ENCODE data around the gene APOBEC3C. TPM values are rescaled to one million over a fixed set of nuclear protein-coding genes. Genes with fewer than 3 reads are reported as not detected.
"Not testable (repeated sequence)": the region's sequence is repeated elsewhere in the genome, so short reads cannot be mapped to it uniquely, and the experiment has no call there.

The APOBEC3C gene
- total RNA-seq, 1 donor from 2014 or later, result 73.6 TPM

GRCh38 chr22:39020021-39020651 lies 6.1 kb downstream of the APOBEC3C start:
- not testable (repeated sequence) for H3K9me3 Mint-ChIP-seq, H3K27me3 Mint-ChIP-seq
- Mint-ChIP-seq H3K36me3 (ENCODE audit: low read depth) (peaks cover 45% of the 10 kb centered on the region), H3K4me1 (peaks cover 47% of the 10 kb centered on the region), H3K27ac (peak overlapping the region; percentile 81), H3K4me3 (peak overlapping the region; percentile 97)
- peak; percentile 72 for DNase-seq
- intact Hi-C loops (cut with micrococcal nuclease), result loop anchor here (2.0 kb wide), 2 partner anchors 21 to 37 kb away; partner anchors contain the start of genes APOBEC3B and APOBEC3F

GRCh38 chr22:39021552-39022250 lies 7.6 kb downstream of the APOBEC3C start:
- Mint-ChIP-seq H3K36me3 (ENCODE audit: low read depth) (peaks cover 49% of the 10 kb centered on the region), H3K27me3 (no peaks in the 10 kb centered on the region), H3K9me3 (no peaks in the 10 kb centered on the region), H3K4me3 (peak overlapping the region; percentile 97), H3K4me1 (peaks cover 45% of the 10 kb centered on the region), H3K27ac (peak overlapping the region; percentile 97)
- intact Hi-C loops (cut with micrococcal nuclease), result loop anchor here (2.0 kb wide), 2 partner anchors 19 to 39 kb away; partner anchors contain the start of genes APOBEC3B and APOBEC3F
- no peak for DNase-seq

GRCh38 chr22:39024519-39025308 lies 10.7 kb downstream of the APOBEC3C start:
- Mint-ChIP-seq H3K36me3 (ENCODE audit: low read depth) (peaks cover 47% of the 10 kb centered on the region), H3K4me1 (peaks cover 44% of the 10 kb centered on the region), H3K27me3 (no peaks in the 10 kb centered on the region), H3K9me3 (no peaks in the 10 kb centered on the region), H3K4me3 (peak overlapping the region; percentile 48), H3K27ac (peak overlapping the region; percentile 81)
- intact Hi-C loops (cut with micrococcal nuclease), result no loop called here
- DNase-seq, result peak; percentile 70

- Mint-ChIP-seq H3K9me3 (no peaks in the 10 kb centered on the region), H3K4me1 (peaks cover 36% of the 10 kb centered on the region), H3K27me3 (no peaks in the 10 kb centered on the region), H3K4me3 (no peak overlapping the region), H3K27ac (peak overlapping the region; percentile 10), H3K36me3 (ENCODE audit: low read depth) (peaks cover 43% of the 10 kb centered on the region)
- intact Hi-C loops (cut with micrococcal nuclease), result no loop called here
- no peak for DNase-seq
Measured at GRCh38 chr22:39026509-39027150, 12.6 kb downstream of the APOBEC3C start.

- H3K36me3 Mint-ChIP-seq (ENCODE audit: low read depth), result peaks cover 36% of the 10 kb centered on the region
- intact Hi-C loops (cut with micrococcal nuclease), result no loop called here
- H3K4me1 Mint-ChIP-seq, result peaks cover 27% of the 10 kb centered on the region
- H3K27me3 Mint-ChIP-seq, result no peaks in the 10 kb centered on the region
- H3K9me3 Mint-ChIP-seq, result no peaks in the 10 kb centered on the region
- no peak for DNase-seq
- H3K27ac Mint-ChIP-seq, result peak overlapping the region; percentile 88
- peak overlapping the region; percentile 51 for H3K4me3 Mint-ChIP-seq
Measured at GRCh38 chr22:39027717-39028116, 13.7 kb downstream of the APOBEC3C start.

GRCh38 chr22:39028281-39028680 lies 14.2 kb downstream of the APOBEC3C start:
- H3K27ac Mint-ChIP-seq, result peak overlapping the region; percentile 88
- no peak for DNase-seq
- peaks cover 26% of the 10 kb centered on the region for H3K4me1 Mint-ChIP-seq
- no peak overlapping the region for H3K4me3 Mint-ChIP-seq
- peaks cover 39% of the 10 kb centered on the region for H3K36me3 Mint-ChIP-seq (ENCODE audit: low read depth)
- no peaks in the 10 kb centered on the region for H3K27me3 Mint-ChIP-seq
- no peaks in the 10 kb centered on the region for H3K9me3 Mint-ChIP-seq
- intact Hi-C loops (cut with micrococcal nuclease), result no loop called here

GRCh38 chr22:39029227-39029626 lies 15.2 kb downstream of the APOBEC3C start:
- Mint-ChIP-seq H3K4me3 (no peak overlapping the region), H3K36me3 (ENCODE audit: low read depth) (peaks cover 36% of the 10 kb centered on the region), H3K9me3 (no peaks in the 10 kb centered on the region), H3K27ac (no peak overlapping the region), H3K4me1 (peaks cover 20% of the 10 kb centered on the region), H3K27me3 (no peaks in the 10 kb centered on the region)
- intact Hi-C loops (cut with micrococcal nuclease), result no loop called here
- no peak for DNase-seq

GRCh38 chr22:39030705-39031104 lies 16.6 kb downstream of the APOBEC3C start:
- Mint-ChIP-seq H3K9me3 (no peaks in the 10 kb centered on the region), H3K4me1 (peaks cover 9% of the 10 kb centered on the region), H3K27me3 (no peaks in the 10 kb centered on the region), H3K27ac (no peak overlapping the region), H3K4me3 (no peak overlapping the region), H3K36me3 (ENCODE audit: low read depth) (peaks cover 24% of the 10 kb centered on the region)
- intact Hi-C loops (cut with micrococcal nuclease), result no loop called here
- DNase-seq, result no peak

GRCh38 chr22:39031434-39032295 lies 17.6 kb downstream of the APOBEC3C start:
- DNase-seq; H3K27ac Mint-ChIP-seq; H3K4me1 Mint-ChIP-seq; H3K9me3 Mint-ChIP-seq; intact Hi-C loops (cut with micrococcal nuclease); H3K27me3 Mint-ChIP-seq; H3K4me3 Mint-ChIP-seq: not testable (repeated sequence)
- H3K36me3 Mint-ChIP-seq (ENCODE audit: low read depth), result peaks cover 18% of the 10 kb centered on the region

GRCh38 chr22:39037071-39037470 lies 23.0 kb downstream of the APOBEC3C start:
- not testable (repeated sequence) for H3K9me3 Mint-ChIP-seq, H3K27ac Mint-ChIP-seq, DNase-seq

GRCh38 chr22:39039306-39040126 lies 25.5 kb downstream of the APOBEC3C start:
- Mint-ChIP-seq H3K4me1 (peaks cover 25% of the 10 kb centered on the region), H3K9me3 (no peaks in the 10 kb centered on the region), H3K36me3 (ENCODE audit: low read depth) (peaks cover 7% of the 10 kb centered on the region), H3K27me3 (no peaks in the 10 kb centered on the region), H3K27ac (peak overlapping the region; percentile 90), H3K4me3 (peak overlapping the region; percentile 76)
- intact Hi-C loops (cut with micrococcal nuclease), result loop anchor here (2.0 kb wide), 1 partner anchor 19 kb away; the partner anchor contains the start of gene APOBEC3D
- no peak for DNase-seq

More at GRCh38 chr22:39037071-39037470, 23.0 kb downstream of the APOBEC3C start:
- H3K4me3 Mint-ChIP-seq; H3K36me3 Mint-ChIP-seq (ENCODE audit: low read depth); H3K27me3 Mint-ChIP-seq; intact Hi-C loops (cut with micrococcal nuclease): not testable (repeated sequence)
- peaks cover 25% of the 10 kb centered on the region for H3K4me1 Mint-ChIP-seq

- H3K4me1 Mint-ChIP-seq, result peaks cover 28% of the 10 kb centered on the region
Measured at GRCh38 chr22:39040155-39040537, 26.1 kb downstream of the APOBEC3C start.

More at GRCh38 chr22:39040155-39040537, 26.1 kb downstream of the APOBEC3C start:
- not testable (repeated sequence) for H3K27me3 Mint-ChIP-seq, H3K9me3 Mint-ChIP-seq, DNase-seq
- Mint-ChIP-seq H3K4me3 (peak overlapping the region; percentile 76), H3K27ac (peak overlapping the region; percentile 90), H3K36me3 (ENCODE audit: low read depth) (peaks cover 11% of the 10 kb centered on the region)
- intact Hi-C loops (cut with micrococcal nuclease), result loop anchor here (2.0 kb wide), 1 partner anchor 19 kb away; the partner anchor contains the start of gene APOBEC3D

Data from activated CD4-positive, alpha-beta T cell treated with anti-CD3 and anti-CD28 coated beads, Interleukin-2, amount 10 ng/mL, durations not matched to agents 24 days and 14 days (primary cell).